SK-N-SH (cell line): Measurements from ENCODE around the gene RAD51B. TPM values are rescaled to one million over a fixed set of nuclear protein-coding genes. Genes with fewer than 3 reads are reported as not detected.

Experiments
- CTCF ChIA-PET: fragments of 300-600, 350-600 bp; formaldehyde crosslinking; extraction: SDS; loops from one replicate; lab custom pipeline; 2021; lab: Yijun Ruan, JAX
- POLR2A ChIA-PET: fragments of 350-600 bp; sonication (Branson Sonifier 250); formaldehyde crosslinking; extraction: SDS; loops from one replicate; lab custom pipeline; 2020; ENCODE audit warnings: antibody characterized with exemption, inconsistent platforms; lab: Yijun Ruan, JAX
- DNase-seq: peaks from one replicate; pipeline ENCODE4 v3.0.0; 2012
- H2AFZ ChIP-seq: fragments of 200-600 bp; sonication (generic); 2 replicates; pipeline ENCODE4 v1.8.1; 2016; ENCODE audit warnings: antibody characterized with exemption, mild to moderate bottlenecking, low read depth
- H3F3A ChIP-seq: fragments of 200-600 bp; sonication (generic); replicated peaks from 2 replicates; pipeline ENCODE3; 2016; ENCODE audit warnings: antibody characterized with exemption, mild to moderate bottlenecking; ENCODE audit not compliant: insufficient read depth
- H3K27ac ChIP-seq, 2 experiments: fragments of 200-500 bp in 1 of 2; fragments of 200-600 bp in 1 of 2; sonication (Bioruptor generic) in 1 of 2; sonication (generic), shearing (Covaris generic) in 1 of 2; 2 replicates each; pipeline versions ENCODE4 v1.5.1 to v1.6.1; 2014 to 2016; ENCODE audit warnings: low read depth in 2 of 2, inconsistent platforms in 1 of 2, low read length in 1 of 2, mild to moderate bottlenecking in 1 of 2, mixed read lengths in 1 of 2
- H3K27me3 ChIP-seq: fragments of 200-600 bp; sonication (generic), shearing (Covaris generic); 2 replicates; pipeline ENCODE4 v1.6.1; 2016; ENCODE audit warnings: mixed run types; ENCODE audit not compliant: insufficient read depth
- H3K36me3 ChIP-seq, 2 experiments: fragments of 200-500 bp in 1 of 2; fragments of 200-600 bp in 1 of 2; sonication (Bioruptor generic) in 1 of 2; sonication (generic) in 1 of 2; replicated peaks in 1 of 2; 2 replicates each; pipeline versions ENCODE3 to v1.5.1; 2014 to 2016; ENCODE audit warnings: low read length in 1 of 2, mild to moderate bottlenecking in 1 of 2; ENCODE audit not compliant: insufficient read depth in 2 of 2, control insufficient read depth in 1 of 2
- H3K4me1 ChIP-seq, 2 experiments: fragments of 200-500 bp in 1 of 2; fragments of 200-600 bp in 1 of 2; sonication (Bioruptor generic) in 1 of 2; sonication (generic), shearing (Covaris generic) in 1 of 2; 2 replicates each; pipeline versions ENCODE4 v1.5.1 to v1.6.1; 2014 to 2016; ENCODE audit warnings: low read depth in 1 of 2, low read length in 1 of 2, mixed run types in 1 of 2; ENCODE audit not compliant: insufficient read depth in 2 of 2, control insufficient read depth in 1 of 2
- H3K4me2 ChIP-seq: fragments of 200-600 bp; sonication (generic), shearing (Covaris generic); 2 replicates; pipeline ENCODE4 v1.6.1; 2017; ENCODE audit warnings: mixed run types
- H3K4me3 ChIP-seq, 2 experiments: fragments of 200-500 bp in 1 of 2; fragments of 200-600 bp in 1 of 2; sonication (Bioruptor generic) in 1 of 2; sonication (generic), shearing (Covaris generic) in 1 of 2; 2 replicates each; pipeline versions ENCODE4 v1.5.1 to v1.8.1; 2014 to 2016; ENCODE audit warnings: low read depth in 2 of 2, inconsistent platforms in 1 of 2, low read length in 1 of 2, mild to moderate bottlenecking in 1 of 2, mixed read lengths in 1 of 2, moderate library complexity in 1 of 2
- H3K79me2 ChIP-seq: fragments of 200-600 bp; sonication (generic); 2 replicates; pipeline ENCODE4 v1.8.1; 2017; ENCODE audit warnings: mild to moderate bottlenecking; ENCODE audit not compliant: insufficient read depth
- H3K9ac ChIP-seq: fragments of 200-600 bp; sonication (generic); 2 replicates; pipeline ENCODE4 v1.6.1; 2017; ENCODE audit warnings: mixed run types
- H3K9me2 ChIP-seq: fragments of 200-600 bp; sonication (generic); 2 replicates; pipeline ENCODE4 v1.6.1; 2017; ENCODE audit warnings: mixed run types
- H3K9me3 ChIP-seq: fragments of 200-600 bp; sonication (generic); 2 replicates; pipeline ENCODE4 v1.6.1; 2017; ENCODE audit warnings: mixed run types, mild to moderate bottlenecking, moderate library complexity
- H4K20me1 ChIP-seq: fragments of 200-600 bp; sonication (generic); 2 replicates; pipeline ENCODE4 v1.6.1; 2017; ENCODE audit warnings: mild to moderate bottlenecking, mixed run types; ENCODE audit not compliant: insufficient read depth
- ELF1 ChIP-seq: IDR thresholded peaks from 2 replicates; pipeline ENCODE4 v1.4.0; 2012
- EZH2phosphoT487 ChIP-seq: fragments of 200-600 bp; sonication (generic); IDR thresholded peaks from 2 replicates; pipeline ENCODE4 v1.6.1; 2017; ENCODE audit warnings: low read depth, mixed run types, mild to moderate bottlenecking, antibody characterized with exemption, moderate library complexity, borderline replicate concordance
- FOXM1 ChIP-seq: IDR thresholded peaks from 2 replicates; pipeline ENCODE4 v1.4.0; 2012; ENCODE audit warnings: low read depth, mild to moderate bottlenecking
- GABPA ChIP-seq: IDR thresholded peaks from 2 replicates; pipeline ENCODE4 v1.4.0; 2012; ENCODE audit warnings: low read depth, mild to moderate bottlenecking
- GATA2 ChIP-seq: sonication (generic); formaldehyde crosslinking; IDR thresholded peaks from 2 replicates; pipeline ENCODE4 v1.5.0; 2020; ENCODE audit warnings: mild to moderate bottlenecking, missing genetic modification reagents
- MAX ChIP-seq: IDR thresholded peaks from 2 replicates; pipeline ENCODE4 v1.4.0; 2012; ENCODE audit warnings: low read depth
- MXI1 ChIP-seq: IDR thresholded peaks from 2 replicates; pipeline ENCODE4 v1.6.1; 2012; ENCODE audit warnings: mild to moderate bottlenecking, low read depth, low read length, improper control_type of control experiment
- RAD21 ChIP-seq: IDR thresholded peaks from 2 replicates; pipeline ENCODE4 v1.6.1; 2012; ENCODE audit warnings: mild to moderate bottlenecking, low read length
- RCOR1 ChIP-seq: fragments of 150-350 bp; IDR thresholded peaks from 2 replicates; pipeline ENCODE4 v1.6.1; 2017; ENCODE audit warnings: antibody characterized with exemption, low read length
- REST ChIP-seq: IDR thresholded peaks from 2 replicates; pipeline ENCODE4 v1.6.1; 2012; ENCODE audit warnings: mild to moderate bottlenecking, low read depth, low read length, moderate library complexity
- RXRA ChIP-seq: IDR thresholded peaks from 2 replicates; pipeline ENCODE4 v1.4.0; 2012; ENCODE audit warnings: low read depth, mild to moderate bottlenecking, borderline replicate concordance
- SIN3A ChIP-seq: IDR thresholded peaks from 2 replicates; pipeline ENCODE4 v1.6.1; 2012; ENCODE audit warnings: low read depth, mild to moderate bottlenecking, low read length, moderate library complexity, borderline replicate concordance
- SMC3 ChIP-seq: IDR thresholded peaks from 2 replicates; pipeline ENCODE4 v1.6.1; 2012; ENCODE audit warnings: low read depth, low read length, improper control_type of control experiment
- TAF1 ChIP-seq: IDR thresholded peaks from 2 replicates; pipeline ENCODE4 v1.6.1; 2012; ENCODE audit warnings: low read depth, mild to moderate bottlenecking, low read length, moderate library complexity, borderline replicate concordance
- WGBS: methylation state at CpG from one replicate; pipeline ENCODE4 v1.1.6; 2017; ENCODE audit warnings: low lambda C conversion rate; 5-methylcytosine and 5-hydroxymethylcytosine counted together
- polyA plus RNA-seq, 3 experiments: library from polyadenylated mRNA; depleted of rRNA; stranded (reverse); fragments of >200 nt; gene quantifications; 2 replicates each; pipeline ENCODE4 v1.2.3, GENCODE V29; 2012
- TF ChIP-seq, protein P1 (sequence below): fragments of 200-600 bp; sonication (generic); IDR thresholded peaks from 2 replicates; pipeline ENCODE4 v1.6.1; 2017; ENCODE audit warnings: antibody characterized with exemption, mild to moderate bottlenecking, moderate library complexity
- TF ChIP-seq, protein P2 (sequence below): IDR thresholded peaks from 2 replicates; pipeline ENCODE4; 2012

Gene RAD51B
- polyA plus RNA-seq, 1 of the 3 experiments (the other 2 are of a cell fraction): 6.0 TPM

DNA sequence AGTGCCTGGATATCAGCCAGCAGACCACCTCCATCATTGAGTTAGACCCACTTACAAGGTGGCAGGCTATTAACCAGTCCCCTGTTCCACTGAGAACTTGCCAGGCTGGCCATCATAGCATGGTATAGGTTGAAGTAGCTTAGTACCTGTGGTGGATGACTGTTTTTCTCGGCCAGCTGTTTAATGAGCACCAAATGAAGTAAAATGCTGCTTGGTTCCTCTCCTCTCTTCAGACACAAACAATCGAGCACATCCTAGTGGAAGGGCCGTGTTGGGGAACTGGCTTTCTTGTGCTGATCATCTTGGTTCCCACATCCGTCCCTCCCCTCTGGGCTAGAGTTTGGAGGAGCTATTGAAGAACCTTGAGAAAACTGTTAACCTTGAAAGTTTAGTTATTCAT lies 486.2 kb downstream of the RAD51B start:
- 90% methylated on average over 4 of the region's 4 CpGs for WGBS

GRCh38 chr14:68306265-68306933 lies 486.8 kb downstream of the RAD51B start:
- H3K9me2 ChIP-seq: no peaks in the 10 kb centered on the region
- no peaks in the 10 kb centered on the region for H3K9me3 ChIP-seq
- H3F3A ChIP-seq: no peaks in the 10 kb centered on the region
- no peak overlapping the region for H3K4me2 ChIP-seq
- no peaks in the 10 kb centered on the region for H3K27me3 ChIP-seq
- peaks cover 5 to 13% of the 10 kb centered on the region in 2 experiments; a peak in 3 of 4 replicates for H3K4me1 ChIP-seq
- no peaks in the 10 kb centered on the region for H3K79me2 ChIP-seq
- no peak overlapping the region for H2AFZ ChIP-seq
- H3K4me3 ChIP-seq: no peak overlapping the region
- no peak overlapping the region for H3K9ac ChIP-seq
- 94% methylated on average over 4 of the region's 4 CpGs for WGBS
- DNase-seq: no peak
- CTCF ChIA-PET: no interaction called here
- no peak overlapping the region for H3K27ac ChIP-seq
- no peaks in the 10 kb centered on the region for H3K36me3 ChIP-seq
- POLR2A ChIA-PET: interaction anchor here (0.6 kb wide), 2 partner anchors 8 to 215 kb away, joined by 3 to 4 read pairs; no protein-coding TSS in a partner anchor
- H4K20me1 ChIP-seq: no peaks in the 10 kb centered on the region
- TF ChIP-seq TAF1 (no peak), MXI1 (no peak), MAX (no peak), GABPA (no peak), RAD21 (no peak), ELF1 (no peak), RXRA (no peak), REST (no peak), EZH2phosphoT487 (no peak)
- TF ChIP-seq, protein P1, sequence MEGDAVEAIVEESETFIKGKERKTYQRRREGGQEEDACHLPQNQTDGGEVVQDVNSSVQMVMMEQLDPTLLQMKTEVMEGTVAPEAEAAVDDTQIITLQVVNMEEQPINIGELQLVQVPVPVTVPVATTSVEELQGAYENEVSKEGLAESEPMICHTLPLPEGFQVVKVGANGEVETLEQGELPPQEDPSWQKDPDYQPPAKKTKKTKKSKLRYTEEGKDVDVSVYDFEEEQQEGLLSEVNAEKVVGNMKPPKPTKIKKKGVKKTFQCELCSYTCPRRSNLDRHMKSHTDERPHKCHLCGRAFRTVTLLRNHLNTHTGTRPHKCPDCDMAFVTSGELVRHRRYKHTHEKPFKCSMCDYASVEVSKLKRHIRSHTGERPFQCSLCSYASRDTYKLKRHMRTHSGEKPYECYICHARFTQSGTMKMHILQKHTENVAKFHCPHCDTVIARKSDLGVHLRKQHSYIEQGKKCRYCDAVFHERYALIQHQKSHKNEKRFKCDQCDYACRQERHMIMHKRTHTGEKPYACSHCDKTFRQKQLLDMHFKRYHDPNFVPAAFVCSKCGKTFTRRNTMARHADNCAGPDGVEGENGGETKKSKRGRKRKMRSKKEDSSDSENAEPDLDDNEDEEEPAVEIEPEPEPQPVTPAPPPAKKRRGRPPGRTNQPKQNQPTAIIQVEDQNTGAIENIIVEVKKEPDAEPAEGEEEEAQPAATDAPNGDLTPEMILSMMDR: no peak
- TF ChIP-seq, protein P2, sequence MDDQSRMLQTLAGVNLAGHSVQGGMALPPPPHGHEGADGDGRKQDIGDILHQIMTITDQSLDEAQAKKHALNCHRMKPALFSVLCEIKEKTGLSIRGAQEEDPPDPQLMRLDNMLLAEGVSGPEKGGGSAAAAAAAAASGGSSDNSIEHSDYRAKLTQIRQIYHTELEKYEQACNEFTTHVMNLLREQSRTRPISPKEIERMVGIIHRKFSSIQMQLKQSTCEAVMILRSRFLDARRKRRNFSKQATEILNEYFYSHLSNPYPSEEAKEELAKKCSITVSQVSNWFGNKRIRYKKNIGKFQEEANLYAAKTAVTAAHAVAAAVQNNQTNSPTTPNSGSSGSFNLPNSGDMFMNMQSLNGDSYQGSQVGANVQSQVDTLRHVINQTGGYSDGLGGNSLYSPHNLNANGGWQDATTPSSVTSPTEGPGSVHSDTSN: no peak

More for the DNA sequence above, 486.2 kb downstream of the RAD51B start:
- no peaks in the 10 kb centered on the region for H3K9me2 ChIP-seq
- H3K79me2 ChIP-seq: no peaks in the 10 kb centered on the region
- POLR2A ChIA-PET: interaction anchor here (0.6 kb wide), 1 partner anchor 9 kb away, joined by 3 read pairs; no protein-coding TSS in a partner anchor
- H3K9ac ChIP-seq: no peak overlapping the region
- no peaks in the 10 kb centered on the region for H3K36me3 ChIP-seq
- no peaks in the 10 kb centered on the region for H3K27me3 ChIP-seq
- H4K20me1 ChIP-seq: no peaks in the 10 kb centered on the region
- H3K9me3 ChIP-seq: no peaks in the 10 kb centered on the region
- no peak overlapping the region for H3K27ac ChIP-seq
- H3K4me3 ChIP-seq: no peak overlapping the region
- no peaks in the 10 kb centered on the region for H3F3A ChIP-seq
- no peak overlapping the region for H2AFZ ChIP-seq
- no peak overlapping the region for H3K4me2 ChIP-seq
- peaks cover 5 to 13% of the 10 kb centered on the region in 2 experiments; a peak in 3 of 4 replicates for H3K4me1 ChIP-seq
- no peak for TF ChIP-seq FOXM1
- no peak for TF ChIP-seq SMC3
- no peak for TF ChIP-seq SIN3A
- no peak for TF ChIP-seq RCOR1
- no peak for TF ChIP-seq GATA2 (CRISPR knock-in tag)
- TF ChIP-seq MAX: no peak
- TF ChIP-seq, protein P1: no peak
- no peak for DNase-seq
- CTCF ChIA-PET: interaction anchor here (0.8 kb wide), 1 partner anchor 19 kb away, joined by 4 read pairs; no protein-coding TSS in a partner anchor
